HCT116 (cell line): ENCODE data around the gene FGF14. TPM values are rescaled to one million over a fixed set of nuclear protein-coding genes. Genes with fewer than 3 reads are reported as not detected.

Source experiments
- ATAC-seq: fragments of 200-7000 bp; cut with Tn5 transposase; 2 replicates; pipeline ENCODE4 v1.9.1; 2020; ENCODE audit warnings: mild to moderate bottlenecking, moderate library complexity
- BruUV-seq: library from RNA; stranded (reverse); fragments of 400-500 nt; replicated peaks from 2 replicates; lab custom pipeline; 2021; lab: Mats Ljungman, UMichigan
- CTCF ChIA-PET: fragments of 300-600 bp; sonication (Branson Sonifier 250); formaldehyde crosslinking; loops from one replicate; lab custom pipeline; 2021; ENCODE audit warnings: antibody characterized with exemption; lab: Charles Lee
- POLR2A ChIA-PET: fragments of 300-600, 350-600 bp; sonication (Branson Sonifier 250); formaldehyde crosslinking; loops from one replicate; lab custom pipeline; 2021; ENCODE audit warnings: antibody characterized with exemption; lab: Charles Lee
- RAD21 ChIA-PET, 2 experiments: fragments of 300-600 bp; sonication (Branson Sonifier 250); formaldehyde crosslinking; loops; one replicate each; lab custom pipeline; 2023; ENCODE audit warnings: low total read pairs in 2 of 2; ENCODE audit not compliant: uncharacterized antibody in 2 of 2, unreplicated experiment in 2 of 2, low non-redundant PET in 1 of 2; lab: Charles Lee
- DNase-seq: peaks from one replicate; pipeline ENCODE4 v3.0.0-alpha.2; 2010; ENCODE audit warnings: low read depth, low spot score
- H2AFZ ChIP-seq: fragments of 200-600 bp; shearing (Covaris generic), sonication (generic); 2 replicates; pipeline ENCODE4 v1.6.1; 2017; ENCODE audit warnings: low read depth, mixed run types, mixed read lengths, antibody characterized with exemption, low read length; ENCODE audit not compliant: poor library complexity, severe bottlenecking
- H3K27ac ChIP-seq: 2 replicates; pipeline ENCODE4 v1.5.1; 2012; ENCODE audit warnings: low read depth, low read length
- H3K27me3 ChIP-seq: fragments of 200-600 bp; sonication (generic); 2 replicates; pipeline ENCODE4 v1.6.1; 2016; ENCODE audit warnings: mixed run types, low read length, mixed read lengths; ENCODE audit not compliant: insufficient read depth
- H3K36me3 ChIP-seq, 2 experiments: fragments of 200-500 bp in 1 of 2; fragments of 200-600 bp in 1 of 2; sonication (Bioruptor generic) in 1 of 2; sonication (generic) in 1 of 2; 2 replicates each; pipeline versions ENCODE4 v1.5.1 to v1.6.1; 2014 to 2016; ENCODE audit warnings: low read length in 2 of 2, inconsistent platforms in 1 of 2, mixed read lengths in 1 of 2, mixed run types in 1 of 2; ENCODE audit not compliant: insufficient read depth in 2 of 2, control insufficient read depth in 1 of 2
- H3K4me1 ChIP-seq, 2 experiments: fragments of 200-600 bp in 1 of 2; sonication (generic) in 1 of 2; 2 replicates each; pipeline versions ENCODE4 v1.5.1 to v1.6.1; 2012 to 2017; ENCODE audit warnings: low read length in 2 of 2, inconsistent platforms in 1 of 2, mild to moderate bottlenecking in 1 of 2, mixed read lengths in 1 of 2, mixed run types in 1 of 2, moderate library complexity in 1 of 2; ENCODE audit not compliant: insufficient read depth in 2 of 2, control insufficient read depth in 1 of 2
- H3K4me2 ChIP-seq: fragments of 200-600 bp; sonication (generic); 2 replicates; pipeline ENCODE4 v1.6.1; 2017; ENCODE audit warnings: mixed run types, low read length, mixed read lengths
- H3K4me3 ChIP-seq, 2 experiments: fragments of 200-600 bp in 1 of 2; sonication (generic) in 1 of 2; replicated peaks in 1 of 2; 2 replicates each; pipeline ENCODE4 v1.5.1; 2011 to 2016; ENCODE audit warnings: low read length in 2 of 2, control low read depth in 1 of 2, low read depth in 1 of 2, mild to moderate bottlenecking in 1 of 2, mixed read lengths in 1 of 2, mixed run types in 1 of 2
- H3K79me2 ChIP-seq: fragments of 200-600 bp; sonication (generic); 2 replicates; pipeline ENCODE4 v1.6.1; 2017; ENCODE audit warnings: mild to moderate bottlenecking, mixed run types, low read length, moderate library complexity, mixed read lengths; ENCODE audit not compliant: insufficient read depth
- H3K9ac ChIP-seq: fragments of 200-600 bp; sonication (generic); 2 replicates; pipeline ENCODE4 v1.6.1; 2016; ENCODE audit warnings: low read length, mixed read lengths
- H3K9me2 ChIP-seq: fragments of 200-600 bp; sonication (generic), shearing (Covaris generic); 2 replicates; pipeline ENCODE4 v1.6.1; 2017; ENCODE audit warnings: mixed run types, mild to moderate bottlenecking, moderate library complexity; ENCODE audit not compliant: insufficient read depth
- H3K9me3 ChIP-seq, 2 experiments: fragments of 200-500 bp in 1 of 2; fragments of 200-600 bp in 1 of 2; sonication (Bioruptor generic) in 1 of 2; sonication (generic) in 1 of 2; 2 replicates each; pipeline ENCODE4 v1.6.1; 2014 to 2017; ENCODE audit warnings: low read length in 2 of 2, mixed read lengths in 2 of 2, inconsistent platforms in 1 of 2, low read depth in 1 of 2, mild to moderate bottlenecking in 1 of 2, mixed run types in 1 of 2, moderate library complexity in 1 of 2; ENCODE audit not compliant: control insufficient read depth in 1 of 2, insufficient read depth in 1 of 2
- H4K20me1 ChIP-seq: fragments of 200-600 bp; sonication (generic), shearing (Covaris generic); 2 replicates; pipeline ENCODE4 v1.6.1; 2017; ENCODE audit warnings: mixed run types, mild to moderate bottlenecking, moderate library complexity; ENCODE audit not compliant: insufficient read depth
- ATF3 ChIP-seq: IDR thresholded peaks from 2 replicates; pipeline ENCODE4 v1.6.1; 2012
- CEBPB ChIP-seq: IDR thresholded peaks from 2 replicates; pipeline ENCODE4 v1.6.1; 2012; ENCODE audit warnings: low read depth
- EGR1 ChIP-seq: IDR thresholded peaks from 2 replicates; pipeline ENCODE4 v1.6.1; 2012; ENCODE audit warnings: low read depth
- EZH2phosphoT487 ChIP-seq: fragments of 200-600 bp; IDR thresholded peaks from 2 replicates; pipeline ENCODE4 v1.6.1; 2018; ENCODE audit warnings: antibody characterized with exemption, borderline replicate concordance
- FOSL1 ChIP-seq: IDR thresholded peaks from 2 replicates; pipeline ENCODE4 v1.6.1; 2012; ENCODE audit warnings: low read depth
- POLR2AphosphoS5 ChIP-seq: IDR thresholded peaks from 2 replicates; pipeline ENCODE4 v1.6.1; 2011; ENCODE audit warnings: mild to moderate bottlenecking, low read depth, low read length, moderate library complexity
- RAD21 ChIP-seq: IDR thresholded peaks from 2 replicates; pipeline ENCODE4 v1.6.1; 2012; ENCODE audit warnings: low read depth, mild to moderate bottlenecking
- REST ChIP-seq: IDR thresholded peaks from 2 replicates; pipeline ENCODE4 v1.6.1; 2012; ENCODE audit warnings: low read depth
- TCF7L2 ChIP-seq: IDR thresholded peaks from 2 replicates; pipeline ENCODE4 v1.7.0; 2011; ENCODE audit warnings: borderline replicate concordance, inconsistent platforms; ENCODE audit not compliant: insufficient read depth, insufficient read length; ENCODE audit errors: extremely low read depth
- YY1 ChIP-seq: IDR thresholded peaks from 2 replicates; pipeline ENCODE4 v1.6.1; 2011; ENCODE audit warnings: low read length, low read depth, moderate library complexity, mild to moderate bottlenecking; ENCODE audit not compliant: insufficient replicate concordance; ENCODE audit errors: extremely low read depth
- ZNF274 ChIP-seq: fragments of 200-500 bp; sonication (Bioruptor generic); IDR thresholded peaks from 2 replicates; pipeline ENCODE4 v1.6.1; 2014; ENCODE audit warnings: mild to moderate bottlenecking, low read depth, low read length, inconsistent platforms
- intact Hi-C: fragments of 100-400 bp; cut with micrococcal nuclease; formaldehyde crosslinking; loops from 2 replicates; pipeline ENCODE4 v1.10.0; 2022
- total RNA-seq: library from RNA; stranded (reverse); gene quantifications from one replicate; pipeline ENCODE4 v1.2.1, GENCODE V29; 2021; ENCODE audit not compliant: unreplicated experiment

FGF14 gene
- total RNA-seq, 1 experiment from 2014 or later = not detected

GRCh38 chr13:102251817-102252216 lies 150.0 kb downstream of the FGF14 start:
- intact Hi-C loops = no loop called here
- Histone ChIP-seq H3K79me2 (no peaks in the 10 kb centered on the region), H3K4me3 (no peak overlapping the region), H3K4me2 (no peak overlapping the region), H3K27me3 (no peaks in the 10 kb centered on the region), H3K9ac (no peak overlapping the region), H3K27ac (no peak overlapping the region), H3K4me1 (no peaks in the 10 kb centered on the region), H3K9me3 (no peaks in the 10 kb centered on the region; a peak in 1 of 4 replicates), H2AFZ (no peak overlapping the region), H4K20me1 (no peaks in the 10 kb centered on the region), H3K9me2 (no peaks in the 10 kb centered on the region), H3K36me3 (no peaks in the 10 kb centered on the region)
- POLR2A ChIA-PET = no interaction called here
- no peak for ATAC-seq
- TF ChIP-seq EZH2phosphoT487 (no peak), POLR2AphosphoS5 (no peak), RAD21 (no peak), TCF7L2 (no peak), ZNF274 (no peak), CEBPB (no peak), REST (no peak), YY1 (no peak), EGR1 (no peak), ATF3 (no peak), FOSL1 (no peak)
- no peak for DNase-seq
- RAD21 ChIA-PET = no interaction called here
- CTCF ChIA-PET = no interaction called here
- no TSS peak for BruUV-seq
